Ishikawa (cell line): ENCODE results near the gene NTN1.

ENCODE experiments used
- CEBPB ChIP-seq: IDR thresholded peaks from 2 replicates; pipeline ENCODE4 v1.6.1; 2012
- CREB1 ChIP-seq: IDR thresholded peaks from 2 replicates; pipeline ENCODE4 v1.6.1; 2012; ENCODE audit warnings: low read depth
- EGR1 ChIP-seq: IDR thresholded peaks from 2 replicates; pipeline ENCODE4 v1.6.1; 2012
- EP300 ChIP-seq: IDR thresholded peaks from 2 replicates; pipeline ENCODE4 v1.6.1; 2012; ENCODE audit warnings: borderline replicate concordance
- FOXM1 ChIP-seq: IDR thresholded peaks from 2 replicates; pipeline ENCODE4 v1.6.1; 2012; ENCODE audit warnings: low read depth, borderline replicate concordance
- NFIC ChIP-seq: IDR thresholded peaks from 2 replicates; pipeline ENCODE4 v1.6.1; 2012
- RAD21 ChIP-seq: IDR thresholded peaks from 2 replicates; pipeline ENCODE4 v1.6.1; 2012; ENCODE audit warnings: low read depth
- REST ChIP-seq: IDR thresholded peaks from 2 replicates; pipeline ENCODE4 v1.6.1; 2012; ENCODE audit warnings: low read depth, mild to moderate bottlenecking
- TAF1 ChIP-seq: IDR thresholded peaks from 2 replicates; pipeline ENCODE4 v1.6.1; 2012; ENCODE audit warnings: low read depth, mild to moderate bottlenecking
- TEAD4 ChIP-seq: IDR thresholded peaks from 2 replicates; pipeline ENCODE4 v1.6.1; 2012
- USF1 ChIP-seq: IDR thresholded peaks from 2 replicates; pipeline ENCODE4 v1.6.1; 2012
- YY1 ChIP-seq: IDR thresholded peaks from 2 replicates; pipeline ENCODE4 v1.6.1; 2012; ENCODE audit warnings: low read depth
- ZBTB7A ChIP-seq: IDR thresholded peaks from 2 replicates; pipeline ENCODE4 v1.6.1; 2012; ENCODE audit warnings: low read depth

- no peak for TF ChIP-seq EP300
- no peak for TF ChIP-seq EGR1
- no peak for TF ChIP-seq CEBPB
- TF ChIP-seq ZBTB7A: no peak
- TF ChIP-seq USF1: no peak
- no peak for TF ChIP-seq RAD21
- TF ChIP-seq YY1: no peak
- no peak for TF ChIP-seq TAF1
- TF ChIP-seq TEAD4: no peak
- no peak for TF ChIP-seq REST
- TF ChIP-seq FOXM1: no peak
- no peak for TF ChIP-seq NFIC
- no peak for TF ChIP-seq CREB1
Measured at GRCh38 chr17:9204637-9205329, 183.5 kb downstream of the NTN1 start.
